Medulla oblongata (tissue), 1 donor: Measurements from ENCODE around the gene TMEM33.
"Not testable (repeated sequence)": the region's sequence is repeated elsewhere in the genome, so short reads cannot be mapped to it uniquely, and the experiment has no call there.

Experiments
- DNase-seq: peaks from one replicate; pipeline ENCODE4 v3.0.0-alpha.2; 2015; ENCODE audit errors: extremely low spot score

Gene TMEM33

GRCh38 chr4:41934901-41935651 lies at the start of gene TMEM33:
TSS of gene TMEM33 (plus strand) at chr4:41935429. CDS start at chr4:41935485, 56 bp downstream.
- peak; percentile 95 for DNase-seq

- DNase-seq = no peak
Measured at GRCh38 chr4:41885456-41885855, 49.8 kb upstream of the TMEM33 start.

GRCh38 chr4:41887277-41887676 lies 48.0 kb upstream of the TMEM33 start:
- DNase-seq = no peak

GRCh38 chr4:41887821-41888686 lies 47.2 kb upstream of the TMEM33 start:
- DNase-seq = peak; percentile 72

GRCh38 chr4:41888687-41889074 lies 46.5 kb upstream of the TMEM33 start:
- DNase-seq = no peak

- no peak for DNase-seq
Measured at GRCh38 chr4:41889317-41889716, 45.9 kb upstream of the TMEM33 start.

- DNase-seq = no peak
Measured at GRCh38 chr4:41890085-41890484, 45.1 kb upstream of the TMEM33 start.

GRCh38 chr4:41896648-41897047 lies 38.6 kb upstream of the TMEM33 start:
- no peak for DNase-seq

GRCh38 chr4:41897698-41898097 lies 37.5 kb upstream of the TMEM33 start:
- DNase-seq = no peak

- not testable (repeated sequence) for DNase-seq
Measured at GRCh38 chr4:41909136-41909535, 26.1 kb upstream of the TMEM33 start.

- DNase-seq = no peak
Measured at GRCh38 chr4:41912546-41912945, 22.7 kb upstream of the TMEM33 start.

GRCh38 chr4:41913509-41913908 lies 21.7 kb upstream of the TMEM33 start:
- DNase-seq = no peak

GRCh38 chr4:41918278-41918677 lies 17.0 kb upstream of the TMEM33 start:
- no peak for DNase-seq

- DNase-seq = not testable (repeated sequence)
Measured at GRCh38 chr4:41920416-41920815, 14.8 kb upstream of the TMEM33 start.

GRCh38 chr4:41921476-41921875 lies 13.8 kb upstream of the TMEM33 start:
- no peak for DNase-seq

GRCh38 chr4:41927796-41928499 lies 7.3 kb upstream of the TMEM33 start:
- no peak for DNase-seq

- DNase-seq = peak; percentile 54
Measured at GRCh38 chr4:41930139-41930831, 4.9 kb upstream of the TMEM33 start.

GRCh38 chr4:41932988-41933387 lies 2.2 kb upstream of the TMEM33 start:
- DNase-seq = no peak

- DNase-seq = peak; percentile 67
Measured at GRCh38 chr4:41933997-41934503, 1.2 kb upstream of the TMEM33 start.

GRCh38 chr4:41934514-41934900 lies 722 bp upstream of the TMEM33 start:
- peak; percentile 28 for DNase-seq

GRCh38 chr4:41935652-41936021 lies 408 bp downstream of the TMEM33 start:
- no peak for DNase-seq
